ENCODE results near the gene IGSF9B. TPM values are rescaled to one million over a fixed set of nuclear protein-coding genes. Genes with fewer than 3 reads are reported as not detected.

The IGSF9B gene
- total and polyA plus RNA-seq, 4 donors, result 0.07 to 0.33 (median 0.09) TPM; not detected in 1

DNA sequence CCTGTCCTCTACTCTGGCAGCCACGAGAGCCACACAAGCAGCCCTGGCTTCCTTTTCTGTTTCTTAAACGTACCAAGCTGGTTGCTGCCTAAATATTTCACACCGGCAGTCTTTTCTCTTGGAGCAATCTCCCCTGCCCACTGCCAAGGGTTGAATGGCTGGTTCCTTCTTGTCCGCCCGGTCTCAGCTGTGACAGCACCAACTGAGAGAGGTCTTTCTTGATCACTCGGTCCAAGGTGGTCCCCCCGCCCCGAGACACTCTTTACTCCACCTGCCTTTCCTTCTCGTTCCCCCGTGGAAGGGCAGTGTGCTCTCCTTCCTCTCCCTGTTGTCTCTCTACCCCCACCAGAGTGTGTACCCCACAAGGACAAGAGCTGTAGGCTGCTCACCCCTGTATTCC is 33.7 kb upstream of the IGSF9B start:
- H3K27me3 ChIP-seq (ENCODE audit: control insufficient read depth in 4 of 4, insufficient read depth in 4 of 4, low read length in 3 of 4), result peaks cover 0 to 3% (median 0%) of the 10 kb centered on the region in 4 donors
- DNase-seq (ENCODE audit: low spot score), result no peak
- H3K4me1 ChIP-seq (ENCODE audit: control insufficient read depth in 4 of 4, insufficient read depth in 4 of 4, low read length in 3 of 4), result no peaks in the 10 kb centered on the region
- no peak overlapping the region for H3K4me3 ChIP-seq (ENCODE audit: low read depth in 1 of 3, low read length in 3 of 3)
- no peak overlapping the region for H3K9ac ChIP-seq (ENCODE audit: low read depth in 1 of 2, low read length in 2 of 2)
- H3K27ac ChIP-seq (ENCODE audit: low read depth in 1 of 2, low read length in 2 of 2), result no peak overlapping the region
- no peaks in the 10 kb centered on the region for H3K36me3 ChIP-seq (ENCODE audit: control insufficient read depth in 4 of 4, insufficient read depth in 3 of 4, low read depth in 1 of 4, low read length in 3 of 4)
- no peaks in the 10 kb centered on the region for H3K9me3 ChIP-seq (ENCODE audit: control insufficient read depth in 4 of 4, low read length in 3 of 4)
- WGBS, result 71% methylated on average over 10 of the region's 10 CpGs
- TF ChIP-seq NR2F2 (IDR thresholded peaks at IDR 0.05) (no peak), RAD21 (IDR thresholded peaks at IDR 0.05) (no peak), RXRA (IDR thresholded peaks at IDR 0.05) (no peak), FOXA1 (IDR thresholded peaks at IDR 0.05) (no peak), MAX (IDR thresholded peaks at IDR 0.05) (no peak), SP1 (IDR thresholded peaks at IDR 0.05) (no peak), TAF1 (conservative IDR thresholded peaks at IDR 0.05) (no peak), FOXA2 (IDR thresholded peaks at IDR 0.05) (no peak), EGR1 (IDR thresholded peaks at IDR 0.05; ENCODE audit: low read depth in 2 of 2) (no peak), CTCF (IDR thresholded peaks at IDR 0.05; ENCODE audit: low read depth, low read length, missing input control) (no peak), HNF4G (IDR thresholded peaks at IDR 0.05) (no peak), HNF4A (conservative IDR thresholded peaks at IDR 0.05) (no peak), GABPA (IDR thresholded peaks at IDR 0.05 in 1 of 2, conservative IDR thresholded peaks at IDR 0.05 in 1 of 2) (no peak), JUND (IDR thresholded peaks at IDR 0.05) (no peak), YY1 (IDR thresholded peaks at IDR 0.05) (no peak)
- TF ChIP-seq, protein P1, sequence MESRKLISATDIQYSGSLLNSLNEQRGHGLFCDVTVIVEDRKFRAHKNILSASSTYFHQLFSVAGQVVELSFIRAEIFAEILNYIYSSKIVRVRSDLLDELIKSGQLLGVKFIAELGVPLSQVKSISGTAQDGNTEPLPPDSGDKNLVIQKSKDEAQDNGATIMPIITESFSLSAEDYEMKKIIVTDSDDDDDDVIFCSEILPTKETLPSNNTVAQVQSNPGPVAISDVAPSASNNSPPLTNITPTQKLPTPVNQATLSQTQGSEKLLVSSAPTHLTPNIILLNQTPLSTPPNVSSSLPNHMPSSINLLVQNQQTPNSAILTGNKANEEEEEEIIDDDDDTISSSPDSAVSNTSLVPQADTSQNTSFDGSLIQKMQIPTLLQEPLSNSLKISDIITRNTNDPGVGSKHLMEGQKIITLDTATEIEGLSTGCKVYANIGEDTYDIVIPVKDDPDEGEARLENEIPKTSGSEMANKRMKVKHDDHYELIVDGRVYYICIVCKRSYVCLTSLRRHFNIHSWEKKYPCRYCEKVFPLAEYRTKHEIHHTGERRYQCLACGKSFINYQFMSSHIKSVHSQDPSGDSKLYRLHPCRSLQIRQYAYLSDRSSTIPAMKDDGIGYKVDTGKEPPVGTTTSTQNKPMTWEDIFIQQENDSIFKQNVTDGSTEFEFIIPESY (IDR thresholded peaks at IDR 0.05), result no peak
- TF ChIP-seq, protein P2, sequence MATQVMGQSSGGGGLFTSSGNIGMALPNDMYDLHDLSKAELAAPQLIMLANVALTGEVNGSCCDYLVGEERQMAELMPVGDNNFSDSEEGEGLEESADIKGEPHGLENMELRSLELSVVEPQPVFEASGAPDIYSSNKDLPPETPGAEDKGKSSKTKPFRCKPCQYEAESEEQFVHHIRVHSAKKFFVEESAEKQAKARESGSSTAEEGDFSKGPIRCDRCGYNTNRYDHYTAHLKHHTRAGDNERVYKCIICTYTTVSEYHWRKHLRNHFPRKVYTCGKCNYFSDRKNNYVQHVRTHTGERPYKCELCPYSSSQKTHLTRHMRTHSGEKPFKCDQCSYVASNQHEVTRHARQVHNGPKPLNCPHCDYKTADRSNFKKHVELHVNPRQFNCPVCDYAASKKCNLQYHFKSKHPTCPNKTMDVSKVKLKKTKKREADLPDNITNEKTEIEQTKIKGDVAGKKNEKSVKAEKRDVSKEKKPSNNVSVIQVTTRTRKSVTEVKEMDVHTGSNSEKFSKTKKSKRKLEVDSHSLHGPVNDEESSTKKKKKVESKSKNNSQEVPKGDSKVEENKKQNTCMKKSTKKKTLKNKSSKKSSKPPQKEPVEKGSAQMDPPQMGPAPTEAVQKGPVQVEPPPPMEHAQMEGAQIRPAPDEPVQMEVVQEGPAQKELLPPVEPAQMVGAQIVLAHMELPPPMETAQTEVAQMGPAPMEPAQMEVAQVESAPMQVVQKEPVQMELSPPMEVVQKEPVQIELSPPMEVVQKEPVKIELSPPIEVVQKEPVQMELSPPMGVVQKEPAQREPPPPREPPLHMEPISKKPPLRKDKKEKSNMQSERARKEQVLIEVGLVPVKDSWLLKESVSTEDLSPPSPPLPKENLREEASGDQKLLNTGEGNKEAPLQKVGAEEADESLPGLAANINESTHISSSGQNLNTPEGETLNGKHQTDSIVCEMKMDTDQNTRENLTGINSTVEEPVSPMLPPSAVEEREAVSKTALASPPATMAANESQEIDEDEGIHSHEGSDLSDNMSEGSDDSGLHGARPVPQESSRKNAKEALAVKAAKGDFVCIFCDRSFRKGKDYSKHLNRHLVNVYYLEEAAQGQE (IDR thresholded peaks at IDR 0.05), result no peak
- TF ChIP-seq, protein P3, sequence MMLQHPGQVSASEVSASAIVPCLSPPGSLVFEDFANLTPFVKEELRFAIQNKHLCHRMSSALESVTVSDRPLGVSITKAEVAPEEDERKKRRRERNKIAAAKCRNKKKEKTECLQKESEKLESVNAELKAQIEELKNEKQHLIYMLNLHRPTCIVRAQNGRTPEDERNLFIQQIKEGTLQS (IDR thresholded peaks at IDR 0.05), result no peak

Data from liver (tissue), 9 donors.